ENCODE measurements around the gene HSPB1. TPM values are rescaled to one million over a fixed set of nuclear protein-coding genes. Genes with fewer than 3 reads are reported as not detected.
"Not testable (repeated sequence)": the region's sequence is repeated elsewhere in the genome, so short reads cannot be mapped to it uniquely, and the experiment has no call there.

Gene HSPB1
- total RNA-seq, 4 donors from 2014 or later, result 28.8 to 1,391 (median 758) TPM

- TF ChIP-seq CTCF (IDR thresholded peaks at IDR 0.05), result no peak
- TF ChIP-seq POLR2A (IDR thresholded peaks at IDR 0.05), result no peak
- H3K27ac ChIP-seq, result peak overlapping the region; percentile 35 to 63
- H3K36me3 ChIP-seq, result no peaks in the 10 kb centered on the region
- no peaks in the 10 kb centered on the region for H3K9me3 ChIP-seq
- peaks cover 0 to 4% of the 10 kb centered on the region in 2 donors for H3K4me1 ChIP-seq
- DNase-seq, result peak in 1 of 2 donors; percentile 25
- H3K27me3 ChIP-seq, result no peaks in the 10 kb centered on the region
- H3K4me3 ChIP-seq, result no peak overlapping the region
- intact Hi-C loops (cut with DNase I; ENCODE audit: low total_unique reads), result no loop called here
Measured at GRCh38 chr7:76310102-76310957, 7.9 kb downstream of the HSPB1 start.

- intact Hi-C loops (cut with DNase I; ENCODE audit: low total_unique reads); H3K4me3 ChIP-seq; H3K27ac ChIP-seq: not testable (repeated sequence)
Measured at GRCh38 chr7:76311838-76312237, 9.4 kb downstream of the HSPB1 start.

GRCh38 chr7:76314042-76314721 is 11.7 kb downstream of the HSPB1 start:
- peak; percentile 97 to 98 for DNase-seq
- H3K9me3 ChIP-seq, result no peaks in the 10 kb centered on the region
- H3K4me1 ChIP-seq, result no peaks in the 10 kb centered on the region
- H3K36me3 ChIP-seq, result no peaks in the 10 kb centered on the region
- H3K27ac ChIP-seq, result peak overlapping the region; percentile 69
- H3K4me3 ChIP-seq, result no peak overlapping the region
- intact Hi-C loops (cut with DNase I; ENCODE audit: low total_unique reads), result loop anchor here (1.0 kb wide), 1 partner anchor 136 kb away; no protein-coding TSS in a partner anchor
- TF ChIP-seq CTCF (IDR thresholded peaks at IDR 0.05) (peak; percentile 100), POLR2A (IDR thresholded peaks at IDR 0.05) (peak; percentile 27 to 54)
- H3K27me3 ChIP-seq, result no peaks in the 10 kb centered on the region

More at GRCh38 chr7:76311838-76312237, 9.4 kb downstream of the HSPB1 start:
- DNase-seq, H3K9me3 ChIP-seq, H3K36me3 ChIP-seq, H3K4me1 ChIP-seq, H3K27me3 ChIP-seq: not testable (repeated sequence)

GRCh38 chr7:76314740-76315139 is 12.3 kb downstream of the HSPB1 start:
- H3K9me3 ChIP-seq, DNase-seq, H3K27me3 ChIP-seq, H3K4me1 ChIP-seq, H3K36me3 ChIP-seq, H3K4me3 ChIP-seq: not testable (repeated sequence)
- intact Hi-C loops (cut with DNase I; ENCODE audit: low total_unique reads), result loop anchor here (1.0 kb wide), 1 partner anchor 136 kb away; no protein-coding TSS in a partner anchor
- H3K27ac ChIP-seq, result peak overlapping the region in 1 of 2 donors; percentile 69

GRCh38 chr7:76315364-76315763 is 12.9 kb downstream of the HSPB1 start:
- H3K27me3 ChIP-seq, result no peaks in the 10 kb centered on the region
- H3K9me3 ChIP-seq, result no peaks in the 10 kb centered on the region
- H3K4me3 ChIP-seq, result no peak overlapping the region
- DNase-seq, result no peak
- H3K4me1 ChIP-seq, result no peaks in the 10 kb centered on the region
- H3K27ac ChIP-seq, result no peak overlapping the region
- intact Hi-C loops (cut with DNase I; ENCODE audit: low total_unique reads), result no loop called here
- H3K36me3 ChIP-seq, result no peaks in the 10 kb centered on the region
- TF ChIP-seq CTCF (IDR thresholded peaks at IDR 0.05), result no peak
- TF ChIP-seq POLR2A (IDR thresholded peaks at IDR 0.05), result no peak

Data from uterus (tissue), 4 donors.